Endothelial cell of umbilical vein (primary cell): ENCODE data around the gene RBMS3. TPM values are rescaled to one million over a fixed set of nuclear protein-coding genes. Genes with fewer than 3 reads are reported as not detected.

ENCODE experiments used
- BruUV-seq: library from RNA; stranded (reverse); fragments of 400-500 nt; replicated peaks from 2 replicates; lab custom pipeline; 2021; lab: Mats Ljungman, UMichigan
- CTCF ChIA-PET: fragments of 300-600, 350-600 bp; sonication (Branson Sonifier 250); formaldehyde crosslinking; loops from one replicate; lab custom pipeline; 2021; ENCODE audit warnings: antibody characterized with exemption, inconsistent platforms; lab: Charles Lee
- POLR2A ChIA-PET: fragments of 300-600, 350-600 bp; sonication (Branson Sonifier 250); formaldehyde crosslinking; loops from one replicate; lab custom pipeline; 2021; ENCODE audit warnings: antibody characterized with exemption, inconsistent platforms; lab: Charles Lee
- DNase-seq: peaks from one replicate; pipeline ENCODE4 v3.0.0-alpha.2; 2011; ENCODE audit warnings: low read depth, low spot score
- FAIRE-seq: peaks from 2 replicates; lab custom pipeline; 2011; peaks lifted over from hg19 to GRCh38; lab: Jason Lieb, UNC
- H2AFZ ChIP-seq: 2 replicates; pipeline ENCODE4 v1.6.0; 2012; ENCODE audit warnings: low read depth, low read length, control low read depth, inconsistent platforms
- H3K27ac ChIP-seq: 2 replicates; pipeline ENCODE4 v1.5.1; 2011; ENCODE audit warnings: low read depth, mild to moderate bottlenecking, control low read depth, low read length, moderate library complexity; ENCODE audit not compliant: insufficient read depth
- H3K27me3 ChIP-seq, 2 experiments: 2 replicates each; pipeline versions ENCODE4 v1.6.0 to v1.6.1; 2011; ENCODE audit warnings: low read length in 2 of 2, mixed read lengths in 1 of 2; ENCODE audit not compliant: control insufficient read depth in 2 of 2, insufficient read depth in 2 of 2
- H3K36me3 ChIP-seq, 2 experiments: 2 replicates in 1 of 2; 3 replicates in 1 of 2; pipeline ENCODE4 v1.5.1; 2011; ENCODE audit warnings: low read length in 2 of 2, mild to moderate bottlenecking in 1 of 2, moderate library complexity in 1 of 2; ENCODE audit not compliant: control insufficient read depth in 2 of 2, insufficient read depth in 2 of 2; ENCODE audit errors: extremely low read depth in 1 of 2
- H3K4me1 ChIP-seq: 3 replicates; pipeline ENCODE4 v1.5.1; 2011; ENCODE audit warnings: mild to moderate bottlenecking, low read length; ENCODE audit not compliant: control insufficient read depth, insufficient read depth; ENCODE audit errors: extremely low read depth
- H3K4me2 ChIP-seq: 2 replicates; pipeline ENCODE4 v1.6.1; 2011; ENCODE audit warnings: low read length, control low read depth, mixed read lengths; ENCODE audit not compliant: insufficient read depth
- H3K4me3 ChIP-seq, 3 experiments: fragments of 200-600 bp in 1 of 3; sonication (generic), shearing (Covaris generic) in 1 of 3; replicated peaks in 1 of 3; 2 replicates each; pipeline ENCODE4 v1.5.1; 2011 to 2016; ENCODE audit warnings: control low read depth in 3 of 3, low read length in 3 of 3, mild to moderate bottlenecking in 2 of 3, inconsistent platforms in 1 of 3, low read depth in 1 of 3, moderate library complexity in 1 of 3; ENCODE audit not compliant: insufficient read depth in 1 of 3
- H3K79me2 ChIP-seq: 2 replicates; pipeline ENCODE4 v1.6.0; 2012; ENCODE audit warnings: low read length, inconsistent platforms; ENCODE audit not compliant: control insufficient read depth, insufficient read depth
- H3K9ac ChIP-seq: replicated peaks from 2 replicates; pipeline ENCODE3; 2011; ENCODE audit warnings: low read length, control low read depth; ENCODE audit not compliant: insufficient read depth; ENCODE audit errors: extremely low read depth
- H3K9me1 ChIP-seq: replicated peaks from 3 replicates; pipeline ENCODE4 v1.6.0; 2011; ENCODE audit warnings: mild to moderate bottlenecking, low read length; ENCODE audit not compliant: control insufficient read depth, insufficient read depth; ENCODE audit errors: extremely low read depth
- H3K9me3 ChIP-seq: replicated peaks from 2 replicates; pipeline ENCODE4 v1.5.1; 2012; ENCODE audit warnings: low read length, inconsistent platforms; ENCODE audit not compliant: control insufficient read depth, insufficient read depth
- H4K20me1 ChIP-seq: replicated peaks from 2 replicates; pipeline ENCODE3; 2011; ENCODE audit warnings: mild to moderate bottlenecking, low read length; ENCODE audit not compliant: control insufficient read depth, insufficient read depth; ENCODE audit errors: extremely low read depth
- CTCF ChIP-seq, 2 donors: IDR thresholded peaks; 1 replicate in 1 of 2; 2 replicates in 1 of 2; pipeline ENCODE4 v1.5.1; 2011; ENCODE audit warnings: low read length in 2 of 2, mild to moderate bottlenecking in 2 of 2, moderate library complexity in 2 of 2, control low read depth in 1 of 2, inconsistent platforms in 1 of 2, low read depth in 1 of 2; ENCODE audit not compliant: insufficient read depth in 1 of 2; ENCODE audit errors: extremely low read depth in 1 of 2
- EZH2 ChIP-seq: IDR thresholded peaks from 2 replicates; pipeline ENCODE4 v1.6.1; 2012; ENCODE audit warnings: borderline replicate concordance, low read depth, mild to moderate bottlenecking, moderate library complexity, low read length, inconsistent platforms; ENCODE audit not compliant: severe bottlenecking
- FOS ChIP-seq: IDR thresholded peaks from 2 replicates; pipeline ENCODE4 v1.6.1; 2011; ENCODE audit warnings: mild to moderate bottlenecking, low read length, moderate library complexity, borderline replicate concordance; ENCODE audit not compliant: insufficient read depth
- GATA2 ChIP-seq: IDR thresholded peaks from 2 replicates; pipeline ENCODE4 v1.7.0; 2011; ENCODE audit warnings: low read depth, mild to moderate bottlenecking, moderate library complexity, mixed read lengths, low read length; ENCODE audit not compliant: insufficient read length, insufficient read depth
- JUN ChIP-seq: IDR thresholded peaks from 2 replicates; pipeline ENCODE4 v1.6.1; 2011; ENCODE audit warnings: borderline replicate concordance, low read depth; ENCODE audit not compliant: insufficient read length, insufficient read depth
- MYC ChIP-seq: IDR thresholded peaks from one replicate; pipeline ENCODE4 v1.6.1; 2011; ENCODE audit warnings: mild to moderate bottlenecking, low read depth, low read length
- POLR2A ChIP-seq: IDR thresholded peaks from 2 replicates; pipeline ENCODE4 v1.6.1; 2012; ENCODE audit warnings: low read depth, mild to moderate bottlenecking, control low read depth, low read length
- POLR2AphosphoS5 ChIP-seq: IDR thresholded peaks from 2 replicates; pipeline ENCODE4 v1.6.1; 2012; ENCODE audit warnings: low read depth, mild to moderate bottlenecking, control low read depth, low read length, moderate library complexity; ENCODE audit not compliant: insufficient read depth
- dilution Hi-C: fragments of 300-500 bp; cut with MboI; formaldehyde crosslinking; loops from one replicate; pipeline ENCODE4 v1.15.0; 2019; ENCODE audit warnings: low sequenced_read_pairs; ENCODE audit not compliant: extremely low pct_ligation_motif_present
- intact Hi-C: fragments of 100-400 bp; cut with micrococcal nuclease; formaldehyde crosslinking; loops from one replicate; pipeline ENCODE4 v1.10.0; 2022
- polyA plus RNA-seq, 4 experiments: library from polyadenylated mRNA; depleted of rRNA in 3 of 4; stranded (reverse) in 3 of 4; unstranded in 1 of 4; fragments of >200 nt; gene quantifications; 2 replicates each; pipeline versions ENCODE4 v1.2.1 to v1.2.3, GENCODE V29; 2011 to 2012; ENCODE audit warnings: missing spikeins in 1 of 4
- total RNA-seq: library from RNA; stranded (reverse); gene quantifications from 2 replicates; pipeline ENCODE4 v1.2.3, GENCODE V29; 2021
- TF ChIP-seq, protein P1 (sequence below): IDR thresholded peaks from 2 replicates; pipeline ENCODE4 v1.6.1; 2011; ENCODE audit not compliant: insufficient read depth, insufficient read length

The RBMS3 gene
- total and polyA plus RNA-seq, 2 donors (not counting 3 experiments of a cell fraction or from before 2014, with no cell fraction given): 13.6 to 42.3 TPM

DNA sequence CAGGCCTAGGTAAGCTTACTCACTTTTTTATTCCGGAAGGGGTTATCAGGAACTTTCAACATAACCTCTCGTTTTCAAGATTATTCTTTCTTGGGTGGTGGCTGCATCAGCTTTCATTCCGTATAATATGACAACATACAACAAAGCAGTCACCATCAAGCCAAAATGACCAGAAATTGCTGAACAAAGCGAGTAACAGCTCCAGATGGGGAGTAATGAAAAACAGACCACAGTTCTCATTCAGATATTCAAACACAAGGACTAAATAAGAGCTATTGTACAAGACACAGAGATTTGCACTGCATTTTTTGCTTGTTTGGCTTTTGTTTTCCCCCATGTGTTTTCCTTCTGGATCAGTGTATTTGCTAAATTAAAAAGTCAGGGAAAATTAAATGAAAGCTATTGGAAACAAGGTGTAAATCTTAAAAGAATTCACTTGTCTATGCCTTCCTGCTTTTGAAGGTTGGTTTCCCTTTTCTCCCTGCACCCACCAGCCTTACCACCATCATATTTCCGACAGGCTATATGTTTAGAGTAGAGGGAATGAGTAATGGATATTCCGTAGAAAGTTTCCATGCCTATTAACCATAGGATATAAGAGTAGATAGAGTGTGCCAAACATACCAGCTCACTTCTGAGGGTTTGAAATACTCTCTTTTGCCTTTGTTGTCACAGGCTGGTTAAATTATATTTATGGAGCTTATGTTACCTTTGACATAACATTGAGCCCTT is 213.6 kb downstream of the RBMS3 start:
- H3K27ac ChIP-seq: no peak overlapping the region
- TF ChIP-seq FOS (no peak), JUN (no peak)
- TF ChIP-seq, protein P1, sequence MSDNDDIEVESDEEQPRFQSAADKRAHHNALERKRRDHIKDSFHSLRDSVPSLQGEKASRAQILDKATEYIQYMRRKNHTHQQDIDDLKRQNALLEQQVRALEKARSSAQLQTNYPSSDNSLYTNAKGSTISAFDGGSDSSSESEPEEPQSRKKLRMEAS: no peak
- H3K9me3 ChIP-seq: no peaks in the 10 kb centered on the region
- H3K4me1 ChIP-seq: no peaks in the 10 kb centered on the region
- POLR2A ChIA-PET: no interaction called here
- no peaks in the 10 kb centered on the region for H4K20me1 ChIP-seq
- no peak overlapping the region for H2AFZ ChIP-seq
- H3K9me1 ChIP-seq: no peaks in the 10 kb centered on the region
- CTCF ChIA-PET: interaction anchor here (0.6 to 2.0 kb wide), 5 partner anchors 10 to 645 kb away, joined by 3 to 6 read pairs (median 4); no protein-coding TSS in a partner anchor
- no peaks in the 10 kb centered on the region for H3K79me2 ChIP-seq
- peak; percentile 29 for DNase-seq
- no peak overlapping the region for H3K9ac ChIP-seq
- H3K27me3 ChIP-seq: no peaks in the 10 kb centered on the region
- H3K36me3 ChIP-seq: no peaks in the 10 kb centered on the region
- no TSS peak for BruUV-seq
- intact Hi-C loops: no loop called here
- H3K4me3 ChIP-seq: no peak overlapping the region
- FAIRE-seq: no peak
- no peak overlapping the region for H3K4me2 ChIP-seq
- dilution Hi-C loops: no loop called here

DNA sequence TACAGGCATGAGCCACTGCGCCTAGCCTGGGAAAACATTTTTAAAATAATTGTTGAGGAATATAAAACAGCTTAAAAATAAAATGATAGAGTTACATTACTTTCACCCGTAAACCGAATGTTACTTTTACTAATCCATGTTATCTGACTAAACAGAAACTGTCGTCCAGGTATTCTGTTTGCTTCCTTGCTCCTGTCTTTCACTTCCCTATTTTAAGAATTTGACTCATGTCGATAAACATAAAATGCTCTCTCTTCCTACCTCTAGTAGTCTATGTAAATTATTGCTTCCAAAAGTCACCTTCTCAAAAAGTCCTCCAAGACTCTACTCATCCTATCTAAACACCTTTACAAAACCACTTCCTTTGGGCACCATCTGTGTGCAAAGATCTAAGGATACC is 216.4 kb downstream of the RBMS3 start:
- Histone ChIP-seq H3K4me3 (no peak overlapping the region), H3K79me2 (no peaks in the 10 kb centered on the region), H3K9me3 (no peaks in the 10 kb centered on the region), H3K27me3 (no peaks in the 10 kb centered on the region), H3K36me3 (no peaks in the 10 kb centered on the region), H3K9me1 (no peaks in the 10 kb centered on the region), H2AFZ (no peak overlapping the region), H4K20me1 (no peaks in the 10 kb centered on the region), H3K27ac (no peak overlapping the region), H3K4me1 (no peaks in the 10 kb centered on the region), H3K9ac (no peak overlapping the region), H3K4me2 (no peak overlapping the region)
- ChIA-PET CTCF (interaction anchor here (1.2 to 1.6 kb wide), 3 partner anchors 10 to 17 kb away, joined by 3 to 4 read pairs (median 3); no protein-coding TSS in a partner anchor), POLR2A (no interaction called here)
- intact Hi-C loops: no loop called here
- dilution Hi-C loops: no loop called here
- TF ChIP-seq POLR2A (no peak), GATA2 (no peak), JUN (no peak), EZH2 (no peak), CTCF (IDR thresholded peaks at IDR 0.05; ENCODE audit: extremely low read depth in 1 of 2, insufficient read depth in 1 of 2, low read depth in 1 of 2, low read length in 2 of 2) (no peak), MYC (no peak), POLR2AphosphoS5 (no peak), FOS (no peak)
- TF ChIP-seq, protein P1: no peak
- DNase-seq (no peak), FAIRE-seq (no peak)
- no TSS peak for BruUV-seq
